Esophagus mucosa (tissue), 1 donor: Measurements from ENCODE around the gene POC5. TPM values are rescaled to one million over a fixed set of nuclear protein-coding genes. Genes with fewer than 3 reads are reported as not detected.
"Not testable (repeated sequence)": the region's sequence is repeated elsewhere in the genome, so short reads cannot be mapped to it uniquely, and the experiment has no call there.

Source experiments
- ATAC-seq: fragments of 200-7000 bp; cut with Tn5 transposase; one replicate; pipeline ENCODE4 v1.9.1; 2020
- total RNA-seq: library from RNA; stranded (reverse); gene quantifications from one replicate; pipeline ENCODE4 v1.2.4, GENCODE V29; 2023
- donor health status: DM: yes; HTN: yes; CAD: no.

The POC5 gene
- total RNA-seq, 1 donor from 2014 or later: 5.5 TPM

DNA sequence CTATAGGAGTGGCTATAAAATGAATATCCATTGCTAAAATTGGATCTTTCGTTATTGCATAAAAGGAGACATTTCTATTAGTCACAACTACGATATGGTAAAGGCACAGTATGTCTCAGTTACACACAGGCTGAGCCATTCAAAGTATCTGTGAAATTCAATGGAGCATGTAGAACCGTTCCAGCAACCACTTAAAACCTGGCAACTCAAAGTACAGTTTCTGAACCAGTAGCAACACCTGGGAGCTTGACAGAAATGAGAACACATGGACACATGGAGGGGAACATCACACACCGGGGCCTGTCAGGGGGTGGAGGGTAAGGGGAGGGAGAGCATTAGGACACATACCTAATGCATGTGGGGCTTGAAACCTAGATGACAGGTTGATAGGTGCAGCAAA, 15.4 kb downstream of the POC5 start:
- no peak for ATAC-seq

DNA sequence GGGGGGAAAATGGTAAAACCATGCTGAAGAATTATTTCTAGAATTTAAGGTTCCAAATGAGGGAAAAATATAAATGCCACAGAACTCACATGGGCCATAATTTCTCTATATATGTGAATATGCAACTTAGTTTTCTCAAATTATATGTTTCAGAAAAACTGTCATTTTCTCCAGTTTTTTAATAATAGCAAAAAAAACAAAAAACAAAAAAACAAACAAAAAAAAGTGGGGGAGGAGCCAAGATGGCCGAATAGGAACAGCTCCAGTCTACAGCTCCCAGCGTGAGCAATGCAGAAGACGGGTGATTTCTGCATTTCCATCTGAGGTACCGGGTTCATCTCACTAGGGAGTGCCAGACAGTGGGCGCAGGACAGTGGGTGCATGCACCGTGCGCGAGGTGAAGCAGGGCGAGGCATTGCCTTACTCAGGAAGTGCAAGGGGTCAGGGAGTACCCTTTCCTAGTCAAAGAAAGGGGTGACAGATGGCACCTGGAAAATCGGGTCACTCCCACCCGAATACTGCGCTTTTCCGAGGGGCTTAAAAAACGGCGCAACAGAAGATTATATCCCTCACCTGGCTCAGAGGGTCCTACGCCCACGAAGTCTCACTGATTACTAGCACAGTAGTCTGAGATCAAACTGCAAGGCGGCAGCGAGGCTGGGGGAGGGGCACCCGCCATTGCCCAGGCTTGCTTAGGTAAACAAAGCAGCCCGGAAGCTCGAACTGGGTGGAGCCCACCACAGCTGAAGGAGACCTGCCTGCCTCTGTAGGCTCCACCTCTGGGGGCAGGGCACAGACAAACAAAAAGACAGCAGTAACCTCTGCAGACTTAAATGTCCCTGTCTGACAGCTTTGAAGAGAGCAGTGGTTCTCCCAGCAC, 21.5 kb downstream of the POC5 start:
- ATAC-seq: not testable (repeated sequence)

DNA sequence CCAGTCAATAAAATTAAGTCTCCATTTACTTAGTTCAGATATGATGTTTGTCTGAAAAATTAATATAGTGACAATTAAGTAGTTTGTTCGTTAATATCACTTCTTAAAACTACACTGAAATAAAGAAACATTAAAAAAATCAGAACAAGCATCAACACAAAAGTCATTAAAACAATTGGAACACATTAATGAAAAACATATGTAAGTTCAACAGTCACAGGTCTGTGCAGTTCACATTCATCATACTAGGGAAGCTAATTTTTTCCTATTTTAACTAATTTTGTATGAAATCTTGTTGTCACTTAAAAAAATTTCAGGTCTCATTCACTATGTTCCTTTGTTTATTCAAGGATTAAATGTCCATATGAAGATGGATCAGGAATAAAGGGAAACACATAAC, 22.5 kb downstream of the POC5 start:
- ATAC-seq: no peak

DNA sequence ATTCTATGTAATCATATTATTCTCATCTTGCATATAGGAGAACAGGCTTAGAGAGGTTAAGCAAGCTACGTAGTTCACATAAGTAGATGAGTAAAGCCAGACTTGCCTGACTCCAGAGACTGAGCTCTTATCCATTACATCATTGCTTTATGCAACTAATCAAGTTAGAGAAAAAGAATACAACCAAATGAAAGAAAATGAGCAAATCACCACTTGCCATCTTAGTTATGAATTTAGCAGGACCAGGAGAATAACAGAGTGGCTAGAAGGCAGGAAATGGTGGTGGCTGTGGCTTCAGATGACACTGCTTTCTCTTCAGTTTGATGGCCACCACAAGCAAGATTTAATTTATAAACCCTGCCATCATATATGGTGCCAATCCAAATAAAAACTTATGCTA, 26.6 kb downstream of the POC5 start:
- ATAC-seq: no peak

DNA sequence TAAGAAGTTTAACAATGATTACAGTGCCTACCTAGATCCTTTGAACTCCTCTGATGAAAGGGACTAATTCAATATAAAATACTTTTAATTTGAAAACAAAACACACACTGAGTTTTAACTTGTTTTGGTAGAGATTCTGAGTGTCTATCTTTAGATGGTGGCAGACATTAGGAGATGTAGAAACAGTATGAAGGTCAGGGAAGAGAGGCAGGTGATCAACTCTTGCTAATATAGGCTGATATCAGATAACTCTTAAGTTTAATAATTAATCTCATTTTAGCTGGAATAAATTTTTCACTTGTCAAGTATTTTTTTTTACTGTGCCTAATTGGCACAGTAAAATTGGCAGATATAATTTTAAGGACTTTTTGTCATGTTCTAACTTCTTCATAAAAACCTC, 30.8 kb downstream of the POC5 start:
- ATAC-seq: no peak

DNA sequence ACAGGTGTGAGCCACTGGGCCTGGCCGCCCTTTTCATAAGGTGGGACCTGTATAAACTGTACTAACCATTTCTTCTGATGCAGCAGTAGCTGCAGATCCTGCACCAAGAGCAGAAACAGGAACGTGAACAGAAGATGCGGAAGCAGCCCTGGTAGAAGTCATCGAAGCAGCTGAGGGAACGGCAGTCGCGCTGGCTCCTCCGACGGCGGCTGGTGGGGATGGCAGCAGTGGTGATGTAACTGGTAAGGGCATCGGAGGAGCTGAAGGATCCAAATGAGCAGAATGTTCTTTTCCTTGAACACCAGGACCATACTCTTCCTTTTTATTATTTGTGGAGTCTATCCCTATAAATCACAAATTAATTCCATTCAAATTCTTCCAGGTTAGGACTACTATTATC, 32.1 kb downstream of the POC5 start:
- no peak for ATAC-seq

DNA sequence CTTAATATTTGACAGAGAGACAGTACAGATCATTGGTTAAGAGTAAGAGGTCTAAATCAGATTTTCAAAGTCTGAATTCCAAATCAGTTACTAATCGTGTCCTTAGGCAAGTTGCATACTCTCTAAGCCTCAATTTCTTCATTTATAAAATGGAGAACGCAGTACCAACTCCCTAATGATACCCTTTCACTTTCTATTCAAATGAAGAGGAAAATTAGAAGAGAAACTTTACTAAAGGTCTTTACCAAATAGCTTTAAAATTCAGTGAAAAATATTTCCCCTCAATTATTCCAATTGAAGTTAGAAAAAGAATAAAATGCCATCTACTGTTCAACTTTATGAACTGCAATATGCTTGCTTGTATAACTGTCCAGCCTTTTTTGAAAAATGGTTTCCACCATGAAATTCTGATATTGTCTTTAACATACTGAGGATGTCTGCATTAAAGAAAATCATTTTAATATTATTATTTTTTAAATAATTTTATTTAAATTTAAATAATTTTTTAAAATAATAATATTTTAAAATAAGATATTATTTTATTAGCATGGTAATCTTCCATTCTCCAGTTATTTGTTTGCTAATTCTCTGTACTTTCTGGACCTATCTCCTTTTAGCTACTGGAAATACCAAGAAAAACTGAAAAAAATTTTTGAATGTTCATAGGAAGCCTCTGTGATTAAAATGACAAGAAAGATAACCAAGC, 36.0 kb downstream of the POC5 start:
- ATAC-seq: no peak

DNA sequence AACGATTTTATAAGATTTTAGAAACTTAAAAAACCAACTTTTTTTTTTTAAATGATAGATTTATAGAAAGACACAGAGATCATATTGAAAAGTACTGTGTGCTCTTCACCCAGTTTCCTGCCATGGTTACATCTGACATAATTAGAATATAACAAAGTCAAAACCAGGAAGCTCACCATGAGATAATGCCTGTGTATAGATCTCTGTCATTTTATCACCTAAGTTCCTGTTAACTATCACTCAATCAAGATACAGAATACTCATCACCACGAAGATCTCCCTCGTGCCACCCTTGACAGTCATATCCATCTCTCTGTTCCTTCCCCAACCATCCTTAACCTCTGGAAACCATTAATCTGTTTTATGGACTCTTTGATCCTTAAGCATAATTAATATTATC, 39.1 kb downstream of the POC5 start:
- ATAC-seq: no peak

DNA sequence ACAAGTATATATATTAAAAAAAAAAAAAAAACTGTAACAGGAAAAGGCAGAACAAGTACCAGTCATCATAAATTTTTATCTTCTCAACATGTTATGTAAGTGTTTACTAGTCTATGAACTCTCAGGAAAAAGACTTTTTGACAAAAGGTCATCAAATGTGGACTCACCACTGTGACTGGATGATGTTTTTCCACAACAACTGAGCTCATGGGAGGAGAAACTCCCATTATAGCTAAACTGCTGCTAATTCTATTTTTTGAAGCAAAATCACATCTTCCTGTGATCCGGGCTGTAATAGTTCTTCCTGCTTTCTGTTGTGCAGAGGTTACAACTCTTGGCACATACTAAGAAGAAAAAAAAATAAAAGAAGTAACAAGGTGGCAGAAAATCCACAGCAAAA, 39.6 kb downstream of the POC5 start:
- ATAC-seq: no peak

DNA sequence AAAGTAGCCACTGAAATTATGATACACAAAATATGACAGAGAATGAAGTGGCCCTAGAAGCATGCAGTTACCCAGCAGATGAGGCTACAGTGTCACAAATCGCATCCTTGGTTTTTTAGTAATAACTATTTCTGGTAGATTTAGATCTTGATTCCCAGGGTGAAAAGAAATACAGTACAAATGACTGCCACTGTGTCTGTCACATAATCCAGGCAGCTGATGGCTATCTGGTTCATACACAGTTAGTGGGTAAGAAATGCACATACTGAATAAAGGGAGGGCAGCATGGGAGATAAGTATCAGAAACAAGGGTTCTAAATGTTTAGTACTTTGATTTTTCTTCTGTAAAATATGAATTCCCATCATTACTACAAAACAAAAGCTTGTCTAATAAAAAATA, 41.5 kb downstream of the POC5 start:
- no peak for ATAC-seq

DNA sequence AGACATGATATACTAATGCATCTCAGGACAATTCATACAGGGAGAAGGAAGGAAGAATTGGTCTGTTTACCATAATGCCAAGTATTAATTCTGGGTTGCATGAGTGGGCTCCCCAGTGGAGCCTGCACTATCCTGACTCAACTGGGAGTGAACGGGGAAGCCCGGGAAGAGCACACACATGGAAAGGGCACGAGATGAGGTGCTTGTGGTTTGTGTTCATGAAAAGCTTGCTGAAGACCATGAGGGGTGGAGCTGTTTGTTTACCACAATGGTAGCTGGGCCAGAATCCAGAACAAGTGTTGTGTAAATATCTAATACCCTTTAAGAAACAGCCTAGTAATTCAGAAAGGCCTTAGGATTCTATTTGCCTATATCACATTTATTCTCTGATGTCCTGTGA, 44.6 kb downstream of the POC5 start:
- no peak for ATAC-seq

DNA sequence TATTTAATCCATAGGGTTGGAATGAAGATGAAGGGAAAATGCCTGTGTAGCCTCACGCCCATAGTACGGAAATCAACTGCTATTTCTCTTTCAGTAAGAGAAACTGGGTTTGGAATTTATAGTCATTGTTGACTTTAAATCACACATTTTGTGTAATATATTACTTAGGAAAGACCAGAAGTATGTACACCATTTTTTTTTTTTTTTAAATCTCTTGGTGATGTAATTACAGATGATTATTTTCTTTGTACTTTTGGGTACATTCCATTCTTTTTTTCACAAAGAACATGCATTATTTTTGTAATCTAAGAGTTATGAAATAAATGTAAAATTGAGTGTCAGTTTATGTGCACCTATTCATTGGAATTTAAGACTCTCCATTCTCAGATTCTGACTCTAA, 45.7 kb downstream of the POC5 start:
- no peak for ATAC-seq

DNA sequence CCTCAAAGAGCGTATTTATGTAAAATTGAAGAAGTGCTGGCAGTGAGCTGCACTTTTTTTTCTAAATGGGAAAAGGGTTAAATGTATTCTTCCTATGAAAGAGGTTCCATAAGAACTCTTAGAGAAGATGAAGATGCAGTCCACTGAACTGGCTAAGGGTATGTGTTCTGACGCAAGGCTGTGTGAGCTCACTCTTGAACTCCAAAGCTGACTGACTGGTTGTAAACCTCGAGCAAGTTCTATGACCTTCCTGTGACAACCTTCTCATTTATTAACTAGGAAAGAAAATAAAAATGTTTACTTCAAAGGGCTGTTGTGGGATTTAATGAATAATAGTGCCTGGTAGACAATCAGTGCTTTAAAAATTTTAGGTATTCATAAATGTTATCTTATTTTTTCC, 46.7 kb downstream of the POC5 start:
- ATAC-seq: no peak

DNA sequence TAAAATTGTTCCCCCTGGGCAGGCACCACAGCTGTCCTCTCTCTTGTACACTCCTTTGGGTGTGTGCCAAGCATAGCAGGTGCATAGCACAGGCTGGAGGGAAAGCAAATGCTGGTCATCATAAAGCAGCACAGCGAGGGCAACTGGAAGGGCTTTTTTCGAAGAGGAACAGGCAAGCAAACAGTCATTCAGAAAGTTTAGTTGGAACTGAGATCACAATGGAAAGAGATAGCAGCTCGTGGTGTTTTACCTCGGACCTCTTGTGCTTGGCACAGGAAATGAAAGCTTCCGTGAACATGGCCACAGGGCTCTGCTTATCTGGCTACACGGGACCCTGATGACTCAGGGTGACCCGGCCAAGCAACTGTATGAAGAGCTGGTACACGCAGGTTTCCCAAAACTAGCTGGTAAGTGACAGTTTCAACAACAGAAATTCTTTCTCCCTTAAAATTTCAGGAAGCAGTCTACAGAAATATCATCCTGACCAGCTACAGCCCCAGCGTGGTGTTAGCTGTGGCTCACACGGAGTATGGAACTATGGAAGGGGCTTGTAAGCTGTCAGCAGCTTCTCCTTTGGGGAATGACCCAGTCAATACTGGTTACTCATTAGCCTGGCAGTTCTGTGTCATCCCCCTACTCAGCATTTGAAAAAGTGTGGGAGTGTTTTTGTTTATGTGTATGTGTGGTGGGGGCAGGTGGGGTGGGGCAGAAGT, 48.1 kb downstream of the POC5 start:
- ATAC-seq: peak; percentile 57

DNA sequence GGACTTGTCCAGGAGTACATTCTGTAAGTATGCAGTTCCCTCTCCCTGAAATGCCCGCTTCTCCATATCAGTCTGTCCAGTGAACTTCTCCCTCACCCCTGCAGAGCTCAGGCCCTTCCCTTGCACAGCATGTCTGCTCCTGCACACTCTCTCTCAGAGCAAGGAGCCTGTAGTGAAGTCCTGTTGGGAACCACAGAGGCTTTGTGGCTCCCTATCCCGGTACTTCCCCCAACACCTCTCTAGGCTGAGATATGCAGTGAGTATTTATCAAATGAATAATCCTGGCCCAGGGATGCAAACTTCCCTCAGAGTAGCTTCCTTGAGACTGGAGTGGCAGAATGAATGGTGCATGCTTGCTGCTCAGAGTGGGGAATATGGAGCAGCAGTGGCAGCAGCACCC, 48.8 kb downstream of the POC5 start:
- peak; percentile 22 for ATAC-seq

DNA sequence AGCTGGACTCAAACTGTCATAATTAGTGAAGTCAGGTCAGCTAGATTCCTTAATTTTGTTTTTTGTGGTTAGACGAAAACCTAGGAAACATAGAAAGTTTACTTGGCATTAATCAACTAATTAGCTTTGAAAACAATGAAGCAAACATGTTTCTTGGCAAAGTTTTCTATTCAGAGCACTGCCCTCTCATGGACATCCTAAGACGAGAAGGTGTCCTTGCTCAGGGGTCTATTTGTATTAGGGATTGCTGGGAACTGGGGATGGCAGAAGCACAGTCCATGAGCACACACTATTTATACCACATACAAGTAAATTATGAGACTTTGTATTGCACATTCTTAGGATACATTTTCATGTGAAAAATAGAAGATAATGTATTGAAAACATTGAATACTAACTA, 49.7 kb downstream of the POC5 start:
- no peak for ATAC-seq

DNA sequence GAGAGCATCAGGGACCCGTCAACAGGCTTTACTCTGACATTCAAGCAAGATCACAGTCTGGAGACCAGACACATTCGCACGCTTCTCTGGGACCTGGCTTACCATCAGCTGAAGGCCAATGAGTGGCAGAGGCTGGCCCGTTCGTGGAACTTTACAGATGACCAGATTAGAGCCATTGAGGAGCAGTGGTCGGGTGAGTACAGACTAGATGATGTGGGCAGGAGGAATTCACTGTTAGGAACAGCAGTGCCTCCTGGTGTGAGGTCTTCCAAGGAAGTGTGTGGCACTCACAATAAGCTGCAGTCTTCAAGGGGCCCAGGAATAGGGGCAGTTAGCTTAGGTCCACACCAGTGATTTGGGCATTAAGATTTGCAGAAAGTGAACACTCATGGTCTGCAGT, 50.4 kb downstream of the POC5 start:
- no peak for ATAC-seq

DNA sequence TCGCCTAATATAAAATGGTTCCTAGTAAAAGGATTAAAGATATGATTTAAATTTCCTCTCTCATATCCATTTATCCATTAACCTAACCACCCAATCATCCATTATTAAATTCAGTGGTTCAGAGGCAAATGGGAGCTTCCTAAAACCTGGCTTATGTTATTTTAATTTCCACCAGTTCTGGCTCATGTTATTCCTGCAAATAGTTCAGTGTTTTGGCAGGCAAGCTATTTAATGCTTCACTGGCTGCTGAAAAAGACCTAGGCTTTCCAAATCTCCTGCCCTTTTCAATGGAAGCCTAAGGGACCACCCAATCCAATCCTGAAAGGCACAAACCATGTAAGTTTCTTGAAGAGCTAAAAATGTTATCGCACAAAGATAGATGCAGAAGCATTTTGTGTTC, 52.3 kb downstream of the POC5 start:
- no peak for ATAC-seq

DNA sequence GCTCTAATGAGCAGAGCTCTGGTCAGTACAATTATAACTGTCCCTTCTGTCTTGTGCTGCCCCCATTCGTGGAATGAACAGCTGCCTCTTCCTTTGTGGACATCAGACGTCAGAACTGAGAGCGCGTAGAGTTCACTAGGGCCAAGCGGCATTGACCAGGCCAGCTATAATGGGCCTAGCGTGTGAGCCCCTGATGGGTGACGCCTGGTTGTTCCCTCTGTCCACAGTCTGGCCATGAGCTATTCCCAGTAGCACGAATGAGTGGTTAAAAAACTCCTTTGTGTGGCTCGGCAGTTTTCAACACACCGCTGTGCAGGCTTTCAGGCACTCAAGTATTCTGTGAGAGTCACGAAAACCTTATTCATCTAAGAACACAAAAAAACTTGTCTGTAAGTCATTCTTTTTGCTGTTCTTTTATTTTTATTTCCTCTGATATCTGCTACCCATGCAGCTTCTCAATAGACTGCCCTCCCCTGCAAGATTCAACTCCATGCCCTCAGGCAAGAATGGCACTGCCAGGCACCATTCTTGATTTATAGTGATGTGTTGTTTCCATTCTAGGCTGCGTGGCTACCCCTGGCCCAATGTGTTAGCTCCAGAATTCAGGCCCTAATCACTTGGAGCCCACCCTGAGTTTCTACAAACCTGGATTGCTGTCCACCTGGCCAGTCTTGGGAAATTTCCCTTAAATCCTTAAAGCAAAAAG, 53.5 kb downstream of the POC5 start:
- no peak for ATAC-seq

DNA sequence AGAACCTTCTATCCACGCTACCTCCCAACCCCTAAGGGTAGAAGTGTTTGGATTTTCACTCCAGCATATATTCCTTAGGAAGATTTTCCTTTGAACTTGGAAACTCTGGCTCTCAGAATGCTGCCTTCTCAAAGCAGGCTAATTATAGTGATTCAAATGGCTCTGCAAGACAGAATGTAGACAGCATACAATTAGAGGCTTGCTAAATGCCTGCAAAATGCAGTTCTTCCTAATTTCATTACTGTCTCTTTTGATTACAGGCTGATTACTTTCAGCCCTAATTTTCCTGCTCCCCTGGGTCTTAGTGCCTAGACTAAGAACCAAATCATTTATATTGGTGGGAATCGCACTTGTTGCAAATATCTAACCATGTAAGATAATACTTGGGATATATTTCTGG, 55.2 kb downstream of the POC5 start:
- ATAC-seq: no peak

DNA sequence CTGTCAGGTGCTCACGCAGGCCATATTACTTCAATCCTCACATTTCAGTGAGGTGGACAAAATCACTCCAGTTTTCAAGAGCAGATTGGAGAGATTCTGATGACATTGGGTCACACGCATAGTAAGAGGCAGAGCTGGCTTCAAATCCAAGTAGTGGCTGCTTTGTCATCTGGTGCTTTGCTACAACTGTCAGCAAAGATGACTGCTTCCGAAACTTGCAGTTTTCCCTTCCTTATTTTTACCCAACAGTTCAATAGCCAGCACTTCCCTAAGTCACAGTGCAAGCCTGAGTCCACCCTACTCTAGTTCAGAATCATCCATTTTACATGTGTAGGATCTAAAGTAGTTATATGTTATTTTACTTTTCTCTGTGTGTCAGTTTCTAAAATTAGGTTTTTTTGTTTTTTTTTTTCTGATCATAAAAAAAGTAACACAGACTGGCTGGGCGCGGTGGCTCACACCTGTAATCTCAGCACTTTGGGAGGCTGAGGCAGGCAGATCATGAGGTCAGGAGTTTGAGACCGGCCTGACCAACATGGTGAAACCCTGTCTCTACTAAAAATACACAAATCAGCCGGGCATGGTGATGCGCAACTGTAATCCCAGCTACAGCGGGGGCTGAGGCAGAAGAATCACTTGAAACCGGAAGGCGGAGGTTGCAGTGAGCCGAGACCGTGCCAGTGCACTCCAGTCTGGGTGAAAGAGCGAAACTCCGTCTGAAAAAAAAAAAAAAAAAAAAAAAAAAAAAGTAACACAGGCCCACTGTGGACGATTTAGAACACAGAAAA, 56.4 kb downstream of the POC5 start:
- no peak for ATAC-seq

DNA sequence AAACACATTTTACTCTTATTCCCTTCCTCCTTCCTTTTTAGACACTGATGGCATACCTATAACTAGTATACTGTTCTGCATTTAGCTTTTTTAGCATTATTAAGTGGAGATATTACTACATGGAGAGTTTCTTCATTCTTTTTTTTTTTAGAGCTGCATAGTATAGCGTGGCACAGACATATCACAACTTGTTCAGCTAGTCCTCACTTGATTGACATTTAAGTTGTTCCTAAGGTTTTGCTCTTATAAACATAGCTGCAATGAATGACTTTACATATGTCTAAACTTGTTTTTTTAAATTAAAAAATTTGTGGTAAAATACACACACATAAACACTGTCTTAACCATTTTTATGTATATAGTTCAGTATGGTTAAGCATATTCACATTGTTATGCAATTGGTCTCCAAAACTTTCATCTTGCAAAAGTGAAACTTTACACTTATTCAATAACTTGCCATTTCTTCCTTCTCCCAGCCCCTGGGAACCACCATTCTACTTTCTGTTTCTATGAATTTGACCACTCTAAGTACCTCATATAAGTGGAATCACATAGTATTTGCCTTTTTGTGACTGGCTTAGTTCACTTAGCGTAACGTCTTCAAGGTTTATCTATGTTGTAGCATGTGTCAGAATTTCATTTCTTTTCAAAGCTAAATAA, 57.3 kb downstream of the POC5 start:
- ATAC-seq: no peak
